ENCODE measurements around the gene PACSIN2. TPM values are rescaled to one million over a fixed set of nuclear protein-coding genes. Genes with fewer than 3 reads are reported as not detected.
"Not testable (repeated sequence)": the region's sequence is repeated elsewhere in the genome, so short reads cannot be mapped to it uniquely, and the experiment has no call there.

The PACSIN2 gene
- total and polyA plus RNA-seq, 2 of the 13 experiments (the other 11 are each of a cell fraction or from before 2014, with no cell fraction given), result 54.1 to 68.8 TPM

GRCh38 chr22:42997582-42998090, 17.3 kb downstream of the PACSIN2 start (continued):
- TF ChIP-seq TERF1 (CRISPR knock-in tag; IDR thresholded peaks at IDR 0.05), result no peak
- TF ChIP-seq BATF2 (CRISPR knock-in tag; IDR thresholded peaks at IDR 0.05), result no peak
- TF ChIP-seq ZNF563 (CRISPR knock-in tag; IDR thresholded peaks at IDR 0.05), result no peak

GRCh38 chr22:42996646-42997365, 18.1 kb downstream of the PACSIN2 start:
- H3K36me3 ChIP-seq (replicated peaks in 1 of 2; ENCODE audit: control insufficient read depth in 1 of 2, insufficient read depth in 2 of 2, low read length in 2 of 2), result no peaks in the 10 kb centered on the region; a peak in 2 of 5 replicates
- no peak for FAIRE-seq
- in situ Hi-C loops (cut with HindIII; ENCODE audit: extremely low pct_ligation_motif_present, low pct_unique_long_range_greater_than_20kb), result no loop called here
- no peak for DNase-seq (ENCODE audit: low spot score)
- no peak overlapping the region for H2AFZ ChIP-seq (ENCODE audit: low read length)
- peak overlapping the region; percentile 49 for H3K27ac ChIP-seq (ENCODE audit: extremely low read length, insufficient read depth, low read length)
- no peak for ATAC-seq
- WGBS (ENCODE audit: low lambda C conversion rate), result 69% methylated on average over 10 of the region's 10 CpGs
- no peaks in the 10 kb centered on the region for H3K27me3 ChIP-seq (ENCODE audit: control insufficient read depth in 1 of 2, insufficient read depth in 2 of 2, low read length in 2 of 2)
- peaks cover 79% of the 10 kb centered on the region for H3K79me2 ChIP-seq (ENCODE audit: insufficient read depth, low read length)
- H3K9me3 ChIP-seq (ENCODE audit: low read length), result no peaks in the 10 kb centered on the region
- intact Hi-C loops (cut with micrococcal nuclease; ENCODE audit: unreplicated experiment), result loop anchor here (10.0 kb wide), 1 partner anchor 52 kb away; no protein-coding TSS in a partner anchor
- peaks cover 15% of the 10 kb centered on the region; the same call in 1 of the 2 replicates for H4K20me1 ChIP-seq (ENCODE audit: insufficient read depth, low read length)
- H3K9ac ChIP-seq (ENCODE audit: insufficient read depth, low read depth, low read length), result no peak overlapping the region
- ChIA-PET POLR2A (interaction anchor here (2.1 to 6.1 kb wide), 2 partner anchors 18 to 32 kb away, joined by 9 to 185 read pairs; partner anchors contain the start of gene PACSIN2), CTCF (ENCODE audit: low intra/inter-chr PET ratio, low total read pairs) (no interaction called here)
- no TSS peak for BruUV-seq (replicated peaks)
- peaks cover 96% of the 10 kb centered on the region for H3K4me1 ChIP-seq (ENCODE audit: insufficient read depth, low read length)
- peak overlapping the region; percentile 20; the same call in 1 of the 2 replicates for H3K4me2 ChIP-seq (ENCODE audit: low read depth, low read length)
- no peak overlapping the region for H3K4me3 ChIP-seq (replicated peaks in 1 of 3; ENCODE audit: insufficient read depth in 1 of 3, low read depth in 2 of 3, low read length in 3 of 3)
- no peak for TF ChIP-seq ZNF841 (CRISPR knock-in tag; IDR thresholded peaks at IDR 0.05; ENCODE audit: borderline replicate concordance)
- no peak for TF ChIP-seq MLXIP (CRISPR knock-in tag; IDR thresholded peaks at IDR 0.05; ENCODE audit: borderline replicate concordance)
- 0 out of 2 replicates have a peak, but pooled peaks have one; percentile 13 for TF ChIP-seq MYC (CRISPR knock-in tag; IDR thresholded peaks at IDR 0.05; ENCODE audit: borderline replicate concordance)
- TF ChIP-seq RAD21 (CRISPR knock-in tag; IDR thresholded peaks at IDR 0.05), result no peak
- TF ChIP-seq SP140L (CRISPR knock-in tag; IDR thresholded peaks at IDR 0.05; ENCODE audit: borderline replicate concordance), result no peak
- TF ChIP-seq ERF (CRISPR knock-in tag; IDR thresholded peaks at IDR 0.05), result no peak

GRCh38 chr22:42995654-42996053, 19.3 kb downstream of the PACSIN2 start:
- POLR2A ChIA-PET, result interaction anchor here (0.7 to 6.1 kb wide), 25 partner anchors 9 to 381 kb away, joined by 3 to 185 read pairs (median 4); partner anchors contain the start of genes PACSIN2 and POLDIP3
- intact Hi-C loops (cut with micrococcal nuclease; ENCODE audit: unreplicated experiment), result loop anchor here (10.0 kb wide), 1 partner anchor 51 kb away; no protein-coding TSS in a partner anchor
- H3K9me3 ChIP-seq (ENCODE audit: low read length); DNase-seq (ENCODE audit: low spot score); H4K20me1 ChIP-seq (ENCODE audit: insufficient read depth, low read length); ATAC-seq; CTCF ChIA-PET (ENCODE audit: low intra/inter-chr PET ratio, low total read pairs); in situ Hi-C loops (cut with HindIII; ENCODE audit: extremely low pct_ligation_motif_present, low pct_unique_long_range_greater_than_20kb); H2AFZ ChIP-seq (ENCODE audit: low read length); FAIRE-seq; H3K27me3 ChIP-seq (ENCODE audit: control insufficient read depth in 1 of 2, insufficient read depth in 2 of 2, low read length in 2 of 2); H3K36me3 ChIP-seq (replicated peaks in 1 of 2; ENCODE audit: control insufficient read depth in 1 of 2, insufficient read depth in 2 of 2, low read length in 2 of 2): not testable (repeated sequence)
- Histone ChIP-seq H3K4me3 (replicated peaks in 1 of 3; ENCODE audit: insufficient read depth in 1 of 3, low read depth in 2 of 3, low read length in 3 of 3) (peak overlapping the region in 2 of 3 experiments; percentile 21 to 64; a peak in 3 of 6 replicates), H3K4me2 (ENCODE audit: low read depth, low read length) (peak overlapping the region; percentile 100), H3K4me1 (ENCODE audit: insufficient read depth, low read length) (peaks cover 96% of the 10 kb centered on the region), H3K9ac (ENCODE audit: insufficient read depth, low read depth, low read length) (peak overlapping the region; percentile 54), H3K79me2 (ENCODE audit: insufficient read depth, low read length) (peaks cover 79% of the 10 kb centered on the region), H3K27ac (ENCODE audit: extremely low read length, insufficient read depth, low read length) (peak overlapping the region; percentile 100)
- WGBS (ENCODE audit: low lambda C conversion rate), result 11% methylated on average over 7 of the region's 7 CpGs
- BruUV-seq (replicated peaks), result TSS peak; percentile 99
